Gastrocnemius medialis (tissue), 4 donors: ENCODE results near the gene MED22. TPM values are rescaled to one million over a fixed set of nuclear protein-coding genes. Genes with fewer than 3 reads are reported as not detected.

Experiments
- ATAC-seq, 2 donors: fragments of 150-250 bp; one replicate each; pipeline ENCODE4 v1.9.1; 2016
- DNase-seq, 2 donors: peaks; one replicate each; pipeline ENCODE4 v3.0.0-alpha.2; 2019
- H3K27ac ChIP-seq, 4 donors: fragments of 200-600 bp; sonication (generic); 1 replicate in 1 of 4; 2 replicates in 3 of 4; pipeline ENCODE4 v1.5.1; 2016 to 2018; ENCODE audit warnings: mild to moderate bottlenecking in 2 of 4, moderate library complexity in 1 of 4
- H3K27me3 ChIP-seq, 3 donors: fragments of 200-600 bp; sonication (generic) in 2 of 3; 1 replicate in 1 of 3; 2 replicates in 2 of 3; pipeline versions ENCODE4 v1.5.1 to v1.6.0; 2016 to 2019; ENCODE audit warnings: mild to moderate bottlenecking in 1 of 3, moderate library complexity in 1 of 3
- H3K36me3 ChIP-seq, 2 donors: fragments of 200-600 bp; sonication (generic) in 1 of 2; one replicate each; pipeline ENCODE4 v1.5.1; 2017 to 2018
- H3K4me1 ChIP-seq, 2 donors: fragments of 200-600 bp; sonication (generic) in 1 of 2; one replicate each; pipeline ENCODE4 v1.5.1; 2016 to 2017; ENCODE audit warnings: mild to moderate bottlenecking in 2 of 2
- H3K4me3 ChIP-seq, 4 donors: fragments of 200-600 bp; sonication (generic) in 3 of 4; 1 replicate in 1 of 4; 2 replicates in 3 of 4; pipeline ENCODE4 v1.5.1; 2016 to 2019; ENCODE audit warnings: mild to moderate bottlenecking in 2 of 4
- H3K9me3 ChIP-seq, 3 donors: fragments of 200-600 bp; sonication (generic) in 2 of 3; 1 replicate in 1 of 3; 2 replicates in 2 of 3; pipeline ENCODE4 v1.5.1; 2016 to 2019
- CTCF ChIP-seq, 5 experiments: fragments of 450-650 bp in 3 of 5; fragments of 200-600 bp in 2 of 5; sonication (generic) in 2 of 5; IDR thresholded peaks in 4 of 5; conservative IDR thresholded peaks in 1 of 5; 1 replicate in 4 of 5; 2 replicates in 1 of 5; pipeline ENCODE4 v1.5.1; 2016 to 2019; ENCODE audit warnings: antibody characterized with exemption in 5 of 5, mild to moderate bottlenecking in 3 of 5, moderate library complexity in 3 of 5
- POLR2A ChIP-seq, 2 donors: fragments of 450-650 bp; IDR thresholded peaks; one replicate each; pipeline ENCODE4 v1.6.1; 2017; ENCODE audit warnings: antibody characterized with exemption in 2 of 2, mild to moderate bottlenecking in 2 of 2, moderate library complexity in 2 of 2
- in situ Hi-C, 4 donors: fragments of 200-750 bp; cut with MboI; loops; one replicate each; pipeline versions ENCODE4 v1.15.0 to v1.8.0; 2017; ENCODE audit warnings: low sequenced_read_pairs in 4 of 4
- intact Hi-C: fragments of 100-400 bp; cut with DNase I; formaldehyde crosslinking; loops from one replicate; pipeline ENCODE4 v1.15.1; 2023; ENCODE audit warnings: low total_unique reads
- total RNA-seq, 4 donors: library from RNA; depleted of rRNA; stranded (reverse); fragments of >200 nt; gene quantifications; one replicate each; pipeline versions ENCODE4 v1.1.0 to v1.2.3, GENCODE V29; 2016

Gene MED22
- total RNA-seq, 4 donors from 2014 or later = 8.5 to 23.4 (median 13.0) TPM

DNA sequence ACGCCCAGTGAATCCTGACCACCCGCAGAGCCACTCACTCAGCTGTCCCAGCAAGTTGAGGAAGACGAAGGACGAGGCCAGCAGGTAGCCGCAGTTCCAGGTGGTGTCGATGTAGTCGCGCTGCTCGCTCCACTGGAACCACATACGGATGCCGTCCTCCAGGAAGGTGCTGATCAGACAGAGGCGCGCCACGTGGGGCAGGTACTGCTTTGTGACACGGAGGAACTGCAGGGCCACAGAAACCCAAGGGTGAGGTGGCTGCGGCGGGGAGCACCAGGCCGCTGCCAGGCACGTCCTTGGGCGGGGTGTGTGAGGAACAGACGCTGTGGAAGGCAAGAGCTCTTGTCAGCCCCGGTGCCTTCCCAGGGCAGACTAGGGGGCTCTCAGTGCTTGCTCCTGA, 19.3 kb upstream of the MED22 start:
- in situ Hi-C loops = no loop called here
- no peak for ATAC-seq
- TF ChIP-seq POLR2A (IDR thresholded peaks at IDR 0.05) (no peak), CTCF (IDR thresholded peaks at IDR 0.05 in 4 of 5, conservative IDR thresholded peaks at IDR 0.05 in 1 of 5) (no peak)

GRCh38 chr9:133366435-133366834, 18.5 kb upstream of the MED22 start:
- in situ Hi-C loops (no loop called here), intact Hi-C loops (no loop called here)
- Histone ChIP-seq H3K4me1 (peaks cover 38 to 39% of the 10 kb centered on the region in 2 donors), H3K36me3 (peaks cover 0 to 57% of the 10 kb centered on the region in 2 donors), H3K27ac (no peak overlapping the region), H3K27me3 (no peaks in the 10 kb centered on the region), H3K4me3 (no peak overlapping the region), H3K9me3 (no peaks in the 10 kb centered on the region)
- no peak for DNase-seq
- TF ChIP-seq POLR2A (IDR thresholded peaks at IDR 0.05) (no peak), CTCF (IDR thresholded peaks at IDR 0.05 in 4 of 5, conservative IDR thresholded peaks at IDR 0.05 in 1 of 5) (no peak)
- ATAC-seq = no peak

More for the DNA sequence above, 19.3 kb upstream of the MED22 start:
- H3K27me3 ChIP-seq = no peaks in the 10 kb centered on the region
- intact Hi-C loops = no loop called here
- H3K36me3 ChIP-seq = peaks cover 0 to 49% of the 10 kb centered on the region in 2 donors
- H3K4me1 ChIP-seq = peaks cover 46 to 47% of the 10 kb centered on the region in 2 donors
- no peak for DNase-seq
- no peak overlapping the region for H3K4me3 ChIP-seq
- no peak overlapping the region for H3K27ac ChIP-seq
- no peaks in the 10 kb centered on the region for H3K9me3 ChIP-seq

GRCh38 chr9:133362359-133363044, 14.6 kb upstream of the MED22 start:
- peaks cover 0 to 77% of the 10 kb centered on the region in 2 donors for H3K36me3 ChIP-seq

GRCh38 chr9:133361507-133362092, 13.7 kb upstream of the MED22 start:
- no peak overlapping the region for H3K27ac ChIP-seq
- TF ChIP-seq POLR2A (IDR thresholded peaks at IDR 0.05) = no peak
- no peak for TF ChIP-seq CTCF (IDR thresholded peaks at IDR 0.05 in 4 of 5, conservative IDR thresholded peaks at IDR 0.05 in 1 of 5)
- intact Hi-C loops = no loop called here

More at GRCh38 chr9:133362359-133363044, 14.6 kb upstream of the MED22 start:
- peaks cover 0 to 11% of the 10 kb centered on the region in 2 donors for H3K4me1 ChIP-seq
- no peak for DNase-seq
- H3K27ac ChIP-seq = no peak overlapping the region
- in situ Hi-C loops (no loop called here), intact Hi-C loops (no loop called here)
- TF ChIP-seq CTCF (IDR thresholded peaks at IDR 0.05 in 4 of 5, conservative IDR thresholded peaks at IDR 0.05 in 1 of 5) = no peak
- TF ChIP-seq POLR2A (IDR thresholded peaks at IDR 0.05) = no peak
- no peak for ATAC-seq
- no peaks in the 10 kb centered on the region for H3K9me3 ChIP-seq
- H3K27me3 ChIP-seq = no peaks in the 10 kb centered on the region
- no peak overlapping the region for H3K4me3 ChIP-seq

More at GRCh38 chr9:133361507-133362092, 13.7 kb upstream of the MED22 start:
- in situ Hi-C loops = no loop called here
- Histone ChIP-seq H3K4me3 (no peak overlapping the region), H3K9me3 (no peaks in the 10 kb centered on the region), H3K4me1 (peaks cover 6 to 13% of the 10 kb centered on the region in 2 donors), H3K27me3 (no peaks in the 10 kb centered on the region), H3K36me3 (peaks cover 0 to 69% of the 10 kb centered on the region in 2 donors)
- DNase-seq = no peak
- no peak for ATAC-seq
